GM23248 (cell line): ENCODE results near the gene PCSK5. TPM values are rescaled to one million over a fixed set of nuclear protein-coding genes. Genes with fewer than 3 reads are reported as not detected.

ENCODE experiments used
- DNase-seq: peaks from one replicate; pipeline ENCODE4 v3.0.0-alpha.2; 2015
- H2AFZ ChIP-seq: fragments of 200-600 bp; sonication (generic); 2 replicates; pipeline ENCODE4 v1.6.1; 2016; ENCODE audit warnings: antibody characterized with exemption
- H3F3A ChIP-seq: fragments of 200-600 bp; sonication (generic); 2 replicates; pipeline ENCODE4 v1.6.1; 2016; ENCODE audit warnings: mild to moderate bottlenecking, antibody characterized with exemption, mixed run types; ENCODE audit not compliant: insufficient read depth
- H3K27ac ChIP-seq: fragments of 200-600 bp; sonication (generic); 2 replicates; pipeline ENCODE4 v1.5.1; 2016; ENCODE audit warnings: mild to moderate bottlenecking
- H3K27me3 ChIP-seq: fragments of 200-600 bp; sonication (generic); replicated peaks from 2 replicates; pipeline ENCODE4 v1.6.1; 2016; ENCODE audit warnings: mild to moderate bottlenecking; ENCODE audit not compliant: insufficient read depth
- H3K36me3 ChIP-seq: fragments of 200-600 bp; sonication (generic); 2 replicates; pipeline ENCODE4 v1.6.1; 2016; ENCODE audit warnings: low read depth, mild to moderate bottlenecking
- H3K4me1 ChIP-seq: fragments of 200-600 bp; sonication (generic); 2 replicates; pipeline ENCODE4 v1.6.1; 2016; ENCODE audit warnings: mild to moderate bottlenecking; ENCODE audit not compliant: insufficient read depth
- H3K4me2 ChIP-seq: fragments of 200-600 bp; sonication (generic); one replicate; pipeline ENCODE4 v1.6.1; 2016; ENCODE audit warnings: mild to moderate bottlenecking; ENCODE audit not compliant: unreplicated experiment
- H3K4me3 ChIP-seq: fragments of 200-600 bp; sonication (generic); 2 replicates; pipeline ENCODE4 v1.5.1; 2016; ENCODE audit warnings: mild to moderate bottlenecking
- H3K79me2 ChIP-seq: fragments of 200-600 bp; sonication (generic); 2 replicates; pipeline ENCODE4 v1.6.1; 2016; ENCODE audit warnings: mild to moderate bottlenecking; ENCODE audit not compliant: insufficient read depth
- H3K9ac ChIP-seq: fragments of 200-600 bp; sonication (generic); 2 replicates; pipeline ENCODE4 v1.6.1; 2016; ENCODE audit warnings: mild to moderate bottlenecking
- H3K9me2 ChIP-seq: fragments of 200-600 bp; sonication (generic); 2 replicates; pipeline ENCODE4 v1.6.1; 2016; ENCODE audit warnings: mixed run types, mild to moderate bottlenecking, moderate library complexity; ENCODE audit not compliant: insufficient read depth
- H3K9me3 ChIP-seq: fragments of 200-600 bp; sonication (generic); one replicate; pipeline ENCODE4 v1.6.1; 2017; ENCODE audit warnings: low read depth
- H4K20me1 ChIP-seq: fragments of 200-600 bp; sonication (generic); 2 replicates; pipeline ENCODE4 v1.6.0; 2016; ENCODE audit not compliant: insufficient read depth
- EZH2 ChIP-seq: fragments of 200-600 bp; sonication (generic); IDR thresholded peaks from 2 replicates; pipeline ENCODE4 v1.6.1; 2018; ENCODE audit warnings: antibody characterized with exemption, mild to moderate bottlenecking; ENCODE audit not compliant: insufficient read depth, poor library complexity, severe bottlenecking
- EZH2phosphoT487 ChIP-seq: fragments of 200-600 bp; sonication (generic); IDR thresholded peaks from 2 replicates; pipeline ENCODE4 v1.6.1; 2018; ENCODE audit warnings: antibody characterized with exemption, moderate library complexity, mild to moderate bottlenecking, low read depth; ENCODE audit not compliant: insufficient read depth
- WGBS, 2 experiments: methylation state at CpG; one replicate each; pipeline ENCODE4 v1.1.6; 2015 to 2017; ENCODE audit warnings: low lambda C conversion rate in 2 of 2, low coverage in 1 of 2; ENCODE audit errors: missing lambda C conversion rate in 2 of 2; 5-methylcytosine and 5-hydroxymethylcytosine counted together
- in situ Hi-C: fragments of 300-500 bp; cut with MboI; formaldehyde crosslinking; loops from 2 replicates; pipeline ENCODE4 v1.15.0; 2020
- polyA plus RNA-seq: library from polyadenylated mRNA; unstranded; fragments of >200 nt; fragmentation: Nextera tagmentation; extraction: Ambion mirVana; gene quantifications from 2 replicates; pipeline ENCODE4 v1.2.1, GENCODE V29; 2016
- total RNA-seq: library from RNA; depleted of rRNA; stranded (reverse); fragments of >200 nt; shearing (Covaris generic); gene quantifications from 2 replicates; pipeline ENCODE4 v1.2.3, GENCODE V29; 2014

The PCSK5 gene
- total and polyA plus RNA-seq, 2 experiments from 2014 or later: 2.3 to 3.9 TPM

DNA sequence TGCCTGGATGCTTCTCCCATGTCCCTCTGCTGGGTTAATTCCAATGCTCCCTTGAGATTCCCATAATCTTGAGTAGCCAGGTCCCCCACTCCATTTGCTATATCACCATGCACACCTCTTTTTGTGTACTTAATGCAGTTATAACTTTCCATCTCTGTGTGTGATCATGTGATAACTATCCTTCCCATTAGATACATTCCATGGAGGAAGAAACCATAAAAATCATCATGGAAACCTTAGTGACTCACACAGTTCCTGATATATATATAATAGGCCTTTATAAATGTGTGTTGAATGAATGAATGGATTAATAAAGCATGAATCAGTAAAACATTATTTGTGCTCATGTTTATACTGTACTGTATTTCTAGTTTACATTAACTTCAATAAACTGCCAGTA lies 104.6 kb downstream of the PCSK5 start:
- no peak overlapping the region for H3K27ac ChIP-seq
- H3K27me3 ChIP-seq: no peaks in the 10 kb centered on the region
- no peaks in the 10 kb centered on the region for H4K20me1 ChIP-seq
- peaks cover 8% of the 10 kb centered on the region for H3K4me1 ChIP-seq
- no peaks in the 10 kb centered on the region for H3K9me2 ChIP-seq
- H3K4me3 ChIP-seq: no peak overlapping the region
- in situ Hi-C loops: no loop called here
- no peaks in the 10 kb centered on the region for H3K79me2 ChIP-seq
- H3F3A ChIP-seq: no peaks in the 10 kb centered on the region
- H2AFZ ChIP-seq: no peak overlapping the region
- DNase-seq: no peak
- H3K4me2 ChIP-seq: no peak overlapping the region
- H3K9me3 ChIP-seq: no peaks in the 10 kb centered on the region
- TF ChIP-seq EZH2 (no peak), EZH2phosphoT487 (no peak)
- no peaks in the 10 kb centered on the region for H3K36me3 ChIP-seq
- no peak overlapping the region for H3K9ac ChIP-seq

- Histone ChIP-seq H3K27me3 (no peaks in the 10 kb centered on the region), H3K79me2 (no peaks in the 10 kb centered on the region), H3K4me2 (no peak overlapping the region), H3F3A (no peaks in the 10 kb centered on the region), H3K9me3 (no peaks in the 10 kb centered on the region), H3K9me2 (no peaks in the 10 kb centered on the region), H4K20me1 (no peaks in the 10 kb centered on the region), H3K4me1 (peaks cover 8% of the 10 kb centered on the region), H3K4me3 (no peak overlapping the region), H3K27ac (no peak overlapping the region), H3K36me3 (no peaks in the 10 kb centered on the region), H2AFZ (no peak overlapping the region), H3K9ac (no peak overlapping the region)
- no peak for DNase-seq
- TF ChIP-seq EZH2 (no peak), EZH2phosphoT487 (no peak)
- in situ Hi-C loops: no loop called here
Observed at GRCh38 chr9:75996726-75997125, 106.3 kb downstream of the PCSK5 start.

- Histone ChIP-seq H3K27ac (no peak overlapping the region), H3F3A (no peaks in the 10 kb centered on the region), H4K20me1 (no peaks in the 10 kb centered on the region), H3K4me2 (no peak overlapping the region), H3K4me1 (peaks cover 8% of the 10 kb centered on the region), H2AFZ (no peak overlapping the region), H3K27me3 (no peaks in the 10 kb centered on the region), H3K4me3 (no peak overlapping the region), H3K36me3 (no peaks in the 10 kb centered on the region), H3K9me2 (no peaks in the 10 kb centered on the region), H3K79me2 (no peaks in the 10 kb centered on the region), H3K9me3 (no peaks in the 10 kb centered on the region), H3K9ac (no peak overlapping the region)
- TF ChIP-seq EZH2 (no peak), EZH2phosphoT487 (no peak)
- 32 to 42% methylated on average over 1 of the region's 1 CpG for WGBS, 2 experiments
- in situ Hi-C loops: no loop called here
- no peak for DNase-seq
Observed at GRCh38 chr9:75997206-75997605, 106.7 kb downstream of the PCSK5 start.

DNA sequence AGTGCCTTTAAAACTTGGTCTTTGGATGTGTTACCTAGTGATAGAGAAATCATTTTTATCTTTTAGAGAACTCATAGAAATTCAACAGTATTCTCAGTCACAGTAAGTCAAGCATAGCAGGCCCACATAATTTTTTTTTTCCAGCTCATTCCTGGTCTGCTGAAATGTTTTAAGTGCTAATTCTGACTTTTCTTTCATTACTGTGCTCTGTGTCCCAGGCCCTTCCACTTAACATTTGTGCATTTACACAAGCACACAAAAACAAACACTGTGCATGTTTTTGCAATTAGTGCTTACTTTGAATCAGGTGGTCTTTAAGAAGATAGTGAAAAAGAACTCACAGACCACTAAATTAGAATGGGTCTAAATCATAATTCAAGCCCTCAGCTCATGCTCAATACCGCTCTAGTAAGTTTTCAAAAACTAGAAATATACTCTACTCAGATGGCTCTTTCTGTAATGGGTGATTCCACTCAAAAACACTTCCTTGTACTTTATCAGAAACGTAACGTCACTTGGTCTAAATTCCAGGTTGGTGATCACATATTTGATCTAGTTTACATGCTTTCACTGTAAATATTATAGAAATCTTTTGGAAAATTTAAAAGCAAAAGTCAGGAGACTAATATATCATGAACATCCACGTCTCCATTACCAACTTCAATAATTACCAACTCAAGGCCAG lies 107.8 kb downstream of the PCSK5 start:
- Histone ChIP-seq H3K4me1 (peaks cover 5% of the 10 kb centered on the region), H3K4me3 (no peak overlapping the region), H4K20me1 (no peaks in the 10 kb centered on the region), H3K4me2 (no peak overlapping the region), H3K27ac (no peak overlapping the region), H3K9me3 (no peaks in the 10 kb centered on the region), H3K79me2 (no peaks in the 10 kb centered on the region), H3K36me3 (no peaks in the 10 kb centered on the region), H3F3A (no peaks in the 10 kb centered on the region), H3K9ac (no peak overlapping the region), H2AFZ (no peak overlapping the region), H3K27me3 (no peaks in the 10 kb centered on the region), H3K9me2 (no peaks in the 10 kb centered on the region)
- WGBS, 2 experiments: 86 to 93% methylated on average over 4 of the region's 4 CpGs
- in situ Hi-C loops: no loop called here
- no peak for DNase-seq
- TF ChIP-seq EZH2phosphoT487 (no peak), EZH2 (no peak)

DNA sequence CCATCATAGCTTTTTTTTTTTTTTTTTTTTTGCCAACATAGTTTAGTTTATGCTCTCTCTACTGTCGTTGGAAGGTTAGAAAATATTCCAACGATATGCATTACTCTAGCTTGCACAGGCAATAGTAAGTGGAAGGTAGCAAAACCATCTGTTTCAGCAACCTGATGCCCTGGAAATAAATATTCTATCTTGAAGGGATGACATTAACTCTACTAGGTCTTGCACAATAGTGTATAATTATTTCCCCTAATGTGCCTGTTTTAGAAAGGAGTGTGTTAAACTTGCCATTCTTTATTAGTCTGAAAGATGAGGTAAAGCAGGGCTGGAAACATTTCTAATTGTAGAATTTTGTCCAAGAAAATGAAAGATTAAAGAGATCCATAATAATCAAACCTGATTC lies 111.0 kb downstream of the PCSK5 start:
- TF ChIP-seq EZH2 (no peak), EZH2phosphoT487 (no peak)
- Histone ChIP-seq H3K4me2 (no peak overlapping the region), H3K9ac (no peak overlapping the region), H3K9me3 (no peaks in the 10 kb centered on the region), H3K4me1 (no peaks in the 10 kb centered on the region), H4K20me1 (no peaks in the 10 kb centered on the region), H3K36me3 (no peaks in the 10 kb centered on the region), H3K4me3 (no peak overlapping the region), H3K9me2 (no peaks in the 10 kb centered on the region), H3K79me2 (no peaks in the 10 kb centered on the region), H3F3A (no peaks in the 10 kb centered on the region), H3K27me3 (no peaks in the 10 kb centered on the region), H3K27ac (no peak overlapping the region), H2AFZ (no peak overlapping the region)
- no peak for DNase-seq
- in situ Hi-C loops: no loop called here
- WGBS, 2 experiments: 43 to 50% methylated on average over 2 of the region's 2 CpGs
